Cardiac fibroblast (primary cell): ENCODE measurements around the gene CBX5.

ENCODE experiments used
- DNase-seq, 2 donors: peaks; one replicate each; pipeline versions ENCODE4 v3.0.0 to v3.0.0-alpha.2; 2010; ENCODE audit warnings: low read depth in 2 of 2
- H3K4me3 ChIP-seq, 2 donors: replicated peaks in 1 of 2; 1 replicate in 1 of 2; 2 replicates in 1 of 2; pipeline ENCODE4 v1.5.1; 2011; ENCODE audit warnings: low read depth in 2 of 2, low read length in 2 of 2, mild to moderate bottlenecking in 2 of 2, moderate library complexity in 1 of 2
- CTCF ChIP-seq: IDR thresholded peaks from one replicate; pipeline ENCODE4 v1.5.1; 2011; ENCODE audit warnings: low read depth, mild to moderate bottlenecking, low read length, inconsistent platforms

CBX5 gene

DNA sequence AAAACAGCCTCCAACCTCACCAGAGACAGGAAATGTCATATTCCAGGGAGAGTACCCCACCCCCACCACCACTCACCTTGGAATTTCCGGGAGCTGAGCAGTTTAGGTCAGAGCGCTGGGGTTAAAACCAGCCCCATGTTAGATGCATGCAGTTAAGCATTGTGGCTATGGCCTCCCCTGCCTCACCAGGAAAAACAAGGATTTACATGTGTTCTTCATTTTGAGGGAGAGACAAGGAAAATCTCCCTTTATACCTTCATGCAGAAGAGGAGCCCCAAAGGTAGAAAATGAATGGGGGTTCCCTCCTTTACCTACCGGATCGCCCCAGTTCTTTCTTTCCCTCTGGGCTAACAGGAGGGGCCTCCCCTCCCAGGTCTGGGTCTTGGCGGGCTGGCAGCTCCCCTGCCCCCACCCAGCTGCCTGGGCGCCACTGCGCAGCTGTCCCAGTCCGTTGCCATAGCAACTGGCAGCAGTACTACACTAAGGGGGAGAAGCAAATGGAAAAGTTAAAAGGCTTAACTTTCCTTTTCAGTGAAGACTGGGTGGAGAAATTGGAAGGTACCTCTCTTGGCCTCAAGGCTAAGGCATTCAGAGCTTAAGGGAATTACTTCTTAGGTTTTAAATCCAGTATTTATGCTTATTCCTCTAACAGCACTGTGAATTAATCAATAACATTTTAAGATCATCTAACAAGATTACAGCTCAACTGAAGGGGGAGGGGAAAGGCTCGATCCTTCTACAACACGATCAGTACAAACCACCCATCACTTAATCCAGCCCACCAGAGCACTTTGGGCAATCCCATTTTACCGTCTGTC, 20.5 kb downstream of the CBX5 start:
- H3K4me3 ChIP-seq = peak overlapping the region; percentile 35 to 45
- peak; percentile 87 to 94 for DNase-seq
- no peak for TF ChIP-seq CTCF

DNA sequence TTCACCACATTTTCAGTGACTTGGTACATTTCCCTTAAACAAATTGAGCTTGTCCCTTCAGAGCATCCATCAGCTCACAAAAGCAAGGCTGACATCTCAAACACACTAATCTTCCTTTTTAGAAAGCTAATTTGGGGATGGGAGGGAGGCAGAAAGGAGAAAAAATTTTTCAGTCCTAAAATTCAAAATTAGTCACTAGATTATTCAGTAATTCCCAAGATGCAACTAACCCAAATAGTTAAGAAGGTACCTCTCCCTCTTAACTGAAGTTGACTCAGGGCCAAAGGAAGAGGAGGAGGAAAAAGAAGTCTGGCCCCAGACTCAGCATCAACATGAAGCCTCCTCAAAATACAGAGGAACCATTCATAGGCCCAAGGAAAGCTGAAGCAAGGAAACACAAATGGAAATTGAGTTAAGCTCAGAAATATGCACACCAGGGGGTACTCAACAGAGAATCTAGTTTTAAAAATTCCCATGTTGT, 21.7 kb downstream of the CBX5 start:
- no peak for TF ChIP-seq CTCF
- H3K4me3 ChIP-seq = no peak overlapping the region

DNA sequence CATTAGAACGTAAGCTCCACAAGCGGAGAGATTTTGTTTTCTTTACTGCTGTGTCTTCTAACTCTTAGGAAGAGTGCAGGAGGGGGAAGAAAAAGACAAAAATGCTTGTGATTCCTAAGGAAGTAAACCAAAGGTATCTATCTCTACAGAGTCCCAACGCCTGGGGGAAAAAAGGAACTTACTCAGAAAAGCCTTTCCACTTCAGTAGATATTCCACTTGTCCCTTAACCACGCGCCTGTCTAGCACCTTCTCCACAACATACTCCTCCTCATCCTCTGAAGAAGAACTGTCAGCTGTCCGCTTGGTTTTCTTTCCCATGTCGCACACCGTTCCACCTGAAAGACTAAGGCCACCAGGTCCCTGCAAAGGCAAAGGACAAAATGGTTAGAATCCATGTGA, 22.6 kb downstream of the CBX5 start:
- H3K4me3 ChIP-seq = no peak overlapping the region
- no peak for DNase-seq
- TF ChIP-seq CTCF = no peak

More for the DNA sequence above, 21.7 kb downstream of the CBX5 start:
- DNase-seq = peak; percentile 43

GRCh38 chr12:54253240-54253639, 26.7 kb downstream of the CBX5 start:
- no peak for TF ChIP-seq CTCF

DNA sequence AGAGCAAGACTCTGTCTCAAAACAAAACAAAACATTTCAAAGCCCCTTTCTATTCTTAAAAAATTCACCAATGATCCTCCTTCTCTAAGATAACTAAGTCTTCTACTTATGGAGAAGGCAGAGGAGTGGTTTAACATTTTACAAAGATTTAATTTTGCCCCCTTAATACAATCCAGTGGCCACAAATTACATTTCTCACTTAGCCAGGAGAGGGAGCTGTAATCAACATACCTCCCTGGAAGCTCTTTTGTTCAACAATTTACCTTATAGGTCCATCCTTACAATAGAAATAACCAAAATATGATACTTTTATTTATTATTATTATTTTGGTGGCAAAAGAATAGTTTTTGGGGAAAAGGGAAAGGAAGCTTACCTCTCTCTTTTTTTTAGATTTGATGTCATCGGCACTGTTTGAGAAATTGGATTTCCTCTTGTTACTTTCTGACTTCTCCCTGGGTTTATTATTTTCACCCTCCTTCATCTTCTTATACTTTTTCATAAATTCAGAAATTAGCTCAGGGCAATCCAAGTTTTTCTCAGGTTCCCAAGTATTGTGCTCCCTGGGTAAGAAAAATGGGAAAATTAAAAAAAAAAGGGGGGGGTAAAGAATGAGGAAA, 28.1 kb downstream of the CBX5 start:
- DNase-seq = peak; percentile 73 to 74

More at GRCh38 chr12:54253240-54253639, 26.7 kb downstream of the CBX5 start:
- no peak overlapping the region for H3K4me3 ChIP-seq
- DNase-seq = no peak

DNA sequence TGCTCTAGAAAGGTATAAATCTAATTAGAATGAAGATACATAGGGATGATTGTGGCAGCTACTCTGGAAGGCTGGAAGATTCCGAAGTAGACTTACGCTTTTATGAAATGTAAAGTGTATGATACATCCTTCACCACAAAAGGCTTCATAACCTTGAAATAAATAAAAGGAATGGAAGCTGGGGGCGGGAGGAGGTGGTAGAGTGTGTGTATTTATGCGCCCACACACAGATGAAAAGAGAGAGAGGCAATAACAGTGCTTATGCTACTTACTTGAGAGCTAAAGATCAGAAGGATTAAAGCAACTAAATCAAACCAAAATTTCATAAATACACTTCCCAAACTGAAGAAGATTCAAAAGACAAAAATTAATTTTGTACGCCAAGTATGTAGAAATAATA, 30.4 kb downstream of the CBX5 start:
- DNase-seq = no peak
- H3K4me3 ChIP-seq = no peak overlapping the region
- no peak for TF ChIP-seq CTCF

More for the DNA sequence above, 28.1 kb downstream of the CBX5 start:
- no peak overlapping the region for H3K4me3 ChIP-seq
- peak; percentile 68 for TF ChIP-seq CTCF
